Right atrium auricular region (tissue), 2 donors: ENCODE measurements around the gene PLD4. TPM values are rescaled to one million over a fixed set of nuclear protein-coding genes. Genes with fewer than 3 reads are reported as not detected.

Source experiments
- DNase-seq: peaks from one replicate; pipeline ENCODE4 v3.0.0-alpha.2; 2019; ENCODE audit warnings: low spot score
- H3K27ac ChIP-seq, 2 donors: fragments of 200-600 bp; sonication (generic); 1 replicate in 1 of 2; 2 replicates in 1 of 2; pipeline ENCODE4 v1.5.1; 2016 to 2019
- H3K27me3 ChIP-seq, 2 donors: fragments of 200-600 bp; sonication (generic); one replicate each; pipeline versions ENCODE4 v1.5.1 to v1.6.0; 2017 to 2019
- H3K36me3 ChIP-seq: fragments of 200-600 bp; sonication (generic); one replicate; pipeline ENCODE4 v1.5.1; 2016
- H3K4me1 ChIP-seq, 2 donors: fragments of 200-600 bp; sonication (generic); one replicate each; pipeline versions ENCODE4 v1.5.1 to v1.6.0; 2017 to 2019
- H3K4me3 ChIP-seq, 2 donors: fragments of 200-600 bp; sonication (generic); 1 replicate in 1 of 2; 2 replicates in 1 of 2; pipeline ENCODE4 v1.5.1; 2017 to 2019; ENCODE audit warnings: mild to moderate bottlenecking in 1 of 2, moderate library complexity in 1 of 2
- H3K9me3 ChIP-seq, 2 donors: fragments of 200-600 bp; sonication (generic); one replicate each; pipeline ENCODE4 v1.5.1; 2019
- CTCF ChIP-seq, 2 donors: fragments of 200-600 bp; sonication (generic); IDR thresholded peaks; one replicate each; pipeline ENCODE4 v1.5.1; 2019; ENCODE audit warnings: antibody characterized with exemption in 2 of 2
- total RNA-seq, 2 donors: library from RNA; depleted of rRNA; stranded (reverse); fragments of >200 nt; gene quantifications; one replicate each; pipeline ENCODE4 v1.1.0, GENCODE V29; 2016

Gene PLD4
- total RNA-seq, 2 donors from 2014 or later = 0.08 TPM; not detected in 1

GRCh38 chr14:104971447-104972240 is 47.0 kb downstream of the PLD4 start:
- H3K4me3 ChIP-seq = no peak overlapping the region
- peak overlapping the region; percentile 72 to 80 for H3K27ac ChIP-seq
- TF ChIP-seq CTCF (IDR thresholded peaks at IDR 0.05) = no peak
- peaks cover 0 to 4% of the 10 kb centered on the region in 2 donors for H3K27me3 ChIP-seq
- H3K4me1 ChIP-seq = peaks cover 0 to 97% of the 10 kb centered on the region in 2 donors
- no peaks in the 10 kb centered on the region for H3K36me3 ChIP-seq
- DNase-seq = no peak
- no peaks in the 10 kb centered on the region for H3K9me3 ChIP-seq

GRCh38 chr14:104972301-104973134 is 47.8 kb downstream of the PLD4 start:
- peaks cover 0 to 4% of the 10 kb centered on the region in 2 donors for H3K27me3 ChIP-seq
- H3K4me1 ChIP-seq = peaks cover 0 to 97% of the 10 kb centered on the region in 2 donors
- no peak overlapping the region for H3K4me3 ChIP-seq
- TF ChIP-seq CTCF (IDR thresholded peaks at IDR 0.05) = no peak
- peak overlapping the region; percentile 72 to 80 for H3K27ac ChIP-seq
- H3K9me3 ChIP-seq = no peaks in the 10 kb centered on the region
- DNase-seq = no peak
- no peaks in the 10 kb centered on the region for H3K36me3 ChIP-seq

- Histone ChIP-seq H3K36me3 (no peaks in the 10 kb centered on the region), H3K27ac (peak overlapping the region; percentile 72 to 80), H3K4me3 (no peak overlapping the region), H3K4me1 (peaks cover 0 to 96% of the 10 kb centered on the region in 2 donors), H3K9me3 (no peaks in the 10 kb centered on the region), H3K27me3 (no peaks in the 10 kb centered on the region)
- TF ChIP-seq CTCF (IDR thresholded peaks at IDR 0.05) = no peak
- peak; percentile 92 for DNase-seq
Observed at GRCh38 chr14:104973135-104973384, 48.4 kb downstream of the PLD4 start.

GRCh38 chr14:104973385-104974145 is 48.9 kb downstream of the PLD4 start:
- Histone ChIP-seq H3K9me3 (no peaks in the 10 kb centered on the region), H3K4me3 (peak overlapping the region in 1 of 2 donors; percentile 9), H3K4me1 (peaks cover 0 to 94% of the 10 kb centered on the region in 2 donors), H3K27ac (peak overlapping the region; percentile 72 to 80), H3K36me3 (no peaks in the 10 kb centered on the region), H3K27me3 (no peaks in the 10 kb centered on the region)
- no peak for TF ChIP-seq CTCF (IDR thresholded peaks at IDR 0.05)
- peak; percentile 75 for DNase-seq

- peak overlapping the region in 1 of 2 donors; percentile 9 for H3K4me3 ChIP-seq
- H3K9me3 ChIP-seq = no peaks in the 10 kb centered on the region
- DNase-seq = no peak
- no peaks in the 10 kb centered on the region for H3K27me3 ChIP-seq
- H3K4me1 ChIP-seq = peaks cover 0 to 92% of the 10 kb centered on the region in 2 donors
- no peak for TF ChIP-seq CTCF (IDR thresholded peaks at IDR 0.05)
- peak overlapping the region; percentile 72 to 80 for H3K27ac ChIP-seq
- no peaks in the 10 kb centered on the region for H3K36me3 ChIP-seq
Observed at GRCh38 chr14:104974146-104974541, 49.5 kb downstream of the PLD4 start.
